CD14-positive monocyte (primary cell): ENCODE data around the gene GPA33. TPM values are rescaled to one million over a fixed set of nuclear protein-coding genes. Genes with fewer than 3 reads are reported as not detected.

Experiments
- DNase-seq, 3 donors: peaks; one replicate each; pipeline ENCODE4 v3.0.0-alpha.2; 2011 to 2022
- H2AFZ ChIP-seq: 2 replicates; pipeline ENCODE4 v1.6.0; 2012; ENCODE audit warnings: mild to moderate bottlenecking, low read depth, low read length, inconsistent platforms; ENCODE audit not compliant: insufficient read depth, poor library complexity, severe bottlenecking
- H3K27ac ChIP-seq, 2 donors: 1 replicate in 1 of 2; 2 replicates in 1 of 2; pipeline ENCODE4 v1.5.1; 2012 to 2013; ENCODE audit warnings: low read length in 2 of 2, control low read depth in 1 of 2, inconsistent platforms in 1 of 2, low read depth in 1 of 2, mild to moderate bottlenecking in 1 of 2
- H3K27me3 ChIP-seq, 2 donors: one replicate each; pipeline versions ENCODE4 v1.6.0 to v1.6.1; 2011 to 2013; ENCODE audit warnings: low read length in 2 of 2; ENCODE audit not compliant: control insufficient read depth in 2 of 2, insufficient read depth in 2 of 2
- H3K36me3 ChIP-seq, 2 donors: replicated peaks in 1 of 2; 1 replicate in 1 of 2; 2 replicates in 1 of 2; pipeline versions ENCODE4 v1.5.1 to v1.6.1; 2012 to 2013; ENCODE audit warnings: low read length in 2 of 2, control low read depth in 1 of 2, inconsistent platforms in 1 of 2, mild to moderate bottlenecking in 1 of 2; ENCODE audit not compliant: insufficient read depth in 2 of 2, control insufficient read depth in 1 of 2
- H3K4me1 ChIP-seq, 2 donors: 1 replicate in 1 of 2; 2 replicates in 1 of 2; pipeline versions ENCODE4 v1.5.1 to v1.6.1; 2012 to 2013; ENCODE audit warnings: low read length in 2 of 2, control low read depth in 1 of 2, inconsistent platforms in 1 of 2, mild to moderate bottlenecking in 1 of 2, moderate library complexity in 1 of 2; ENCODE audit not compliant: insufficient read depth in 2 of 2, control insufficient read depth in 1 of 2
- H3K4me2 ChIP-seq: replicated peaks from 2 replicates; pipeline ENCODE3; 2012; ENCODE audit warnings: low read length, moderate library complexity, mild to moderate bottlenecking; ENCODE audit not compliant: poor library complexity, severe bottlenecking; ENCODE audit errors: extremely low read depth
- H3K4me3 ChIP-seq, 3 experiments: fragments of 200-600 bp in 1 of 3; sonication (generic) in 1 of 3; replicated peaks in 1 of 3; 1 replicate in 2 of 3; 2 replicates in 1 of 3; pipeline ENCODE4 v1.5.1; 2011 to 2013; ENCODE audit warnings: low read length in 3 of 3, mild to moderate bottlenecking in 3 of 3, control low read depth in 2 of 3, low read depth in 2 of 3, inconsistent platforms in 1 of 3, moderate library complexity in 1 of 3
- H3K79me2 ChIP-seq: 2 replicates; pipeline ENCODE4 v1.6.0; 2012; ENCODE audit warnings: mild to moderate bottlenecking, control low read depth, inconsistent platforms, low read length, moderate library complexity; ENCODE audit not compliant: insufficient read depth
- H3K9ac ChIP-seq: 2 replicates; pipeline ENCODE4 v1.6.0; 2017; ENCODE audit warnings: low read length, mild to moderate bottlenecking; ENCODE audit not compliant: insufficient read depth, poor library complexity, severe bottlenecking
- H3K9me3 ChIP-seq, 2 donors: replicated peaks in 1 of 2; 1 replicate in 1 of 2; 2 replicates in 1 of 2; pipeline versions ENCODE4 v1.5.1 to v1.6.1; 2012 to 2013; ENCODE audit warnings: low read length in 2 of 2, control low read depth in 1 of 2; ENCODE audit not compliant: control insufficient read depth in 1 of 2, insufficient read depth in 1 of 2
- H4K20me1 ChIP-seq: 2 replicates; pipeline ENCODE4 v1.6.0; 2012; ENCODE audit warnings: mild to moderate bottlenecking, low read length, control low read depth, moderate library complexity; ENCODE audit not compliant: insufficient read depth
- H3K27ac Mint-ChIP-seq, 7 donors: one replicate each; pipeline ENCODE4 v1.8.0; 2020; ENCODE audit warnings: mild to moderate bottlenecking in 7 of 7, mixed read lengths in 7 of 7, moderate library complexity in 6 of 7, inconsistent platforms in 2 of 7
- H3K27me3 Mint-ChIP-seq, 3 donors: one replicate each; pipeline ENCODE4 v1.8.0; 2021 to 2022; ENCODE audit warnings: low read depth in 3 of 3, mild to moderate bottlenecking in 3 of 3, mixed read lengths in 3 of 3, moderate library complexity in 3 of 3, inconsistent platforms in 1 of 3
- H3K36me3 Mint-ChIP-seq, 2 donors: one replicate each; pipeline ENCODE4 v1.8.0; 2020; ENCODE audit warnings: mixed read lengths in 2 of 2, inconsistent platforms in 1 of 2, mild to moderate bottlenecking in 1 of 2
- H3K4me1 Mint-ChIP-seq: one replicate; pipeline ENCODE4 v1.8.0; 2020; ENCODE audit warnings: mild to moderate bottlenecking, mixed read lengths
- H3K4me3 Mint-ChIP-seq, 2 donors: one replicate each; pipeline ENCODE4 v1.8.0; 2020; ENCODE audit warnings: mild to moderate bottlenecking in 2 of 2, mixed read lengths in 2 of 2, moderate library complexity in 1 of 2
- H3K9me3 Mint-ChIP-seq, 7 donors: one replicate each; pipeline ENCODE4 v1.8.0; 2020 to 2022; ENCODE audit warnings: mixed read lengths in 7 of 7, mild to moderate bottlenecking in 6 of 7, moderate library complexity in 6 of 7, inconsistent platforms in 2 of 7
- CTCF ChIP-seq: fragments of 200-600 bp; IDR thresholded peaks from one replicate; pipeline ENCODE4 v1.8.0; 2022; ENCODE audit warnings: antibody characterized with exemption, mild to moderate bottlenecking
- WGBS: methylation state at CpG from one replicate; pipeline ENCODE4 v1.1.5; 2013; ENCODE audit warnings: missing lambda C conversion rate; ENCODE audit not compliant: insufficient coverage; 5-methylcytosine and 5-hydroxymethylcytosine counted together
- intact Hi-C, 2 donors: fragments of 100-400 bp; cut with micrococcal nuclease; formaldehyde crosslinking; loops; one replicate each; pipeline versions ENCODE4 v1.15.0 to v1.15.1; 2023
- polyA plus RNA-seq, 3 donors: library from polyadenylated mRNA; depleted of rRNA in 1 of 3; unstranded in 2 of 3; stranded (reverse) in 1 of 3; fragments of 300-500 nt in 2 of 3; fragments of >200 nt in 1 of 3; fragmentation: Illumina TruSeq in 2 of 3; gene quantifications; 1 replicate in 2 of 3; 2 replicates in 1 of 3; pipeline ENCODE4 v1.2.3, GENCODE V29; 2012 to 2021

Gene GPA33
- polyA plus RNA-seq, 3 donors = 0.84 to 1.8 (median 1.8) TPM

DNA sequence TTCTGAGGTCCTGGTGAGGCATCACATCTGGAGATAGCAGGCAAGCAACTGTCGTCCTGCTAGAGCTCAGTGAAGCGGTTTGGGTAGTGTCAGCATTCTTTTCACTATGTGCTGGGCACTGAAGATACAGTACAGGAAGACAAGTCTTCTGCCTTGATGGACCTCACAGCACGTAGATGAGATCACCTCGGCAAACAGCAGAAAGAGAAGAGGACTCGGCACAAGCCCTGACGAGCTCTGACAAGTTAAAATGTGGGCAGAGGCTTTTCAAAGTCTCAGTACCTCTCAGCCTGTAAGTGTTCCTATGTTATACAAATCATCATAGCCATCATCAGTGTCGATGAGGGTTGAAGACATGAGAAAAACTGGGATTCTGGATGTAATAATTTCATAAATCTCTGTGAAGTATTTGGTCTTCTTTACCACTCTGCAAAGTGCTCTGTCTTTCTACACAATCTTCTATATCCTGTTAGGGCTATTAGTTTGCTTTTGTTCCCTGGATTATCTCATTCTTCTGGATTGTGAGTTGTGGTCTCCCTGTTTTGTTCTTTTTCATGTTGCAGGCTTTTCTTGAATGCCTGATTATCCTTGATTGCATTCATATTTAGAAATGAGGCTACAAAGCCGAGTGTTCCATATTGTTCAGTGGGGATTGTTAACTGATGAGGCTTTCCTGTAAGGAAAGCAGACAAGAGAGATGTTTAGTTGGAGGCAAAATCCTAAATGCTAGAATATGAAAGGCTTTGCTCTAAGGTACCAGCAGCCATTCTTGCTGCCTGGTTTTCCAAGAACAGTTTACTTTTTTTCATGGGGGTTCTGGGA lies 76.9 kb downstream of the GPA33 start:
- H3K4me1 ChIP-seq = peaks cover 11 to 28% of the 10 kb centered on the region in 2 donors
- H3K4me3 ChIP-seq = no peak overlapping the region
- no peak for DNase-seq
- no peak overlapping the region for H3K27ac ChIP-seq
- H3K27me3 ChIP-seq = no peaks in the 10 kb centered on the region
- H3K4me2 ChIP-seq = no peak overlapping the region
- H2AFZ ChIP-seq = peak overlapping the region; percentile 43
- no peaks in the 10 kb centered on the region for H3K27me3 Mint-ChIP-seq
- no peak overlapping the region for H3K4me3 Mint-ChIP-seq
- H3K79me2 ChIP-seq = no peaks in the 10 kb centered on the region
- H3K9me3 ChIP-seq = no peaks in the 10 kb centered on the region
- H3K9ac ChIP-seq = no peak overlapping the region
- peaks cover 0 to 3% (median 0%) of the 10 kb centered on the region in 7 donors for H3K9me3 Mint-ChIP-seq
- no peak overlapping the region for H3K27ac Mint-ChIP-seq
- intact Hi-C loops = no loop called here
- H3K36me3 ChIP-seq = no peaks in the 10 kb centered on the region
- TF ChIP-seq CTCF = no peak
- no peaks in the 10 kb centered on the region for H3K36me3 Mint-ChIP-seq
- no peaks in the 10 kb centered on the region for H4K20me1 ChIP-seq
- 89% methylated on average over 5 of the region's 8 CpGs for WGBS
- H3K4me1 Mint-ChIP-seq = peaks cover 28% of the 10 kb centered on the region

- peaks cover 0 to 3% (median 0%) of the 10 kb centered on the region in 7 donors for H3K9me3 Mint-ChIP-seq
- H3K4me3 Mint-ChIP-seq = no peak overlapping the region
- no peaks in the 10 kb centered on the region for H3K27me3 ChIP-seq
- H3K4me3 ChIP-seq = no peak overlapping the region
- TF ChIP-seq CTCF = no peak
- no peak overlapping the region for H3K27ac Mint-ChIP-seq
- H3K36me3 ChIP-seq = no peaks in the 10 kb centered on the region
- H3K9me3 ChIP-seq = no peaks in the 10 kb centered on the region
- WGBS = 100% methylated on average over 2 of the region's 2 CpGs
- intact Hi-C loops = no loop called here
- H3K79me2 ChIP-seq = no peaks in the 10 kb centered on the region
- no peaks in the 10 kb centered on the region for H3K36me3 Mint-ChIP-seq
- peaks cover 11 to 28% of the 10 kb centered on the region in 2 donors for H3K4me1 ChIP-seq
- H4K20me1 ChIP-seq = no peaks in the 10 kb centered on the region
- H2AFZ ChIP-seq = no peak overlapping the region
- no peak overlapping the region for H3K27ac ChIP-seq
- H3K4me1 Mint-ChIP-seq = peaks cover 28% of the 10 kb centered on the region
- H3K27me3 Mint-ChIP-seq = no peaks in the 10 kb centered on the region
- no peak overlapping the region for H3K9ac ChIP-seq
- no peak for DNase-seq
- no peak overlapping the region for H3K4me2 ChIP-seq
Observed at GRCh38 chr1:167012570-167012969, 77.6 kb downstream of the GPA33 start.
